DOHH2 (cell line): ENCODE results near the gene ATP2A1.

ENCODE experiments used
- EZH2phosphoT487 ChIP-seq: fragments of 200-600 bp; sonication (generic); IDR thresholded peaks from 2 replicates; pipeline ENCODE4 v1.6.1; 2017; ENCODE audit warnings: borderline replicate concordance, mild to moderate bottlenecking, antibody characterized with exemption, low read length, moderate library complexity, mixed read lengths
- TF ChIP-seq, protein P1 (sequence below): fragments of 200-600 bp; sonication (generic); IDR thresholded peaks from one replicate; pipeline ENCODE4 v1.5.1; 2014; ENCODE audit warnings: antibody characterized with exemption, mild to moderate bottlenecking, low read depth, low read length; ENCODE audit not compliant: poor library complexity, severe bottlenecking

DNA sequence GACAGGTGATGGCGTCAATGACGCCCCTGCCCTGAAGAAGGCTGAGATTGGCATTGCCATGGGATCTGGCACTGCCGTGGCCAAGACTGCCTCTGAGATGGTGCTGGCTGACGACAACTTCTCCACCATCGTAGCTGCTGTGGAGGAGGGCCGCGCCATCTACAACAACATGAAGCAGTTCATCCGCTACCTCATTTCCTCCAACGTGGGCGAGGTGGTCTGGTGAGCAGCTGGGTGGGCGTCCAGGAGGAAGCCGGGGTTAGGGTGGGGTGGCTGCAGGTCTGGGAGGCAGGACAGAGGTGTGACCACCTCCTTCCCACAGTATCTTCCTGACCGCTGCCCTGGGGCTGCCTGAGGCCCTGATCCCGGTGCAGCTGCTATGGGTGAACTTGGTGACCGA, 23.6 kb downstream of the ATP2A1 start:
- TF ChIP-seq, protein P1, sequence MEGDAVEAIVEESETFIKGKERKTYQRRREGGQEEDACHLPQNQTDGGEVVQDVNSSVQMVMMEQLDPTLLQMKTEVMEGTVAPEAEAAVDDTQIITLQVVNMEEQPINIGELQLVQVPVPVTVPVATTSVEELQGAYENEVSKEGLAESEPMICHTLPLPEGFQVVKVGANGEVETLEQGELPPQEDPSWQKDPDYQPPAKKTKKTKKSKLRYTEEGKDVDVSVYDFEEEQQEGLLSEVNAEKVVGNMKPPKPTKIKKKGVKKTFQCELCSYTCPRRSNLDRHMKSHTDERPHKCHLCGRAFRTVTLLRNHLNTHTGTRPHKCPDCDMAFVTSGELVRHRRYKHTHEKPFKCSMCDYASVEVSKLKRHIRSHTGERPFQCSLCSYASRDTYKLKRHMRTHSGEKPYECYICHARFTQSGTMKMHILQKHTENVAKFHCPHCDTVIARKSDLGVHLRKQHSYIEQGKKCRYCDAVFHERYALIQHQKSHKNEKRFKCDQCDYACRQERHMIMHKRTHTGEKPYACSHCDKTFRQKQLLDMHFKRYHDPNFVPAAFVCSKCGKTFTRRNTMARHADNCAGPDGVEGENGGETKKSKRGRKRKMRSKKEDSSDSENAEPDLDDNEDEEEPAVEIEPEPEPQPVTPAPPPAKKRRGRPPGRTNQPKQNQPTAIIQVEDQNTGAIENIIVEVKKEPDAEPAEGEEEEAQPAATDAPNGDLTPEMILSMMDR = no peak
- TF ChIP-seq EZH2phosphoT487 = no peak
